OCI-LY7 (cell line): ENCODE results near the gene ALK. TPM values are rescaled to one million over a fixed set of nuclear protein-coding genes. Genes with fewer than 3 reads are reported as not detected.

Source experiments
- BruUV-seq: library from RNA; stranded (reverse); fragments of 400-500 nt; replicated peaks from 2 replicates; lab custom pipeline; 2021; lab: Mats Ljungman, UMichigan
- CTCF ChIA-PET: fragments of 300-600 bp; sonication (Branson Sonifier 250); formaldehyde crosslinking; loops from one replicate; lab custom pipeline; 2022; ENCODE audit warnings: antibody characterized with exemption; ENCODE audit not compliant: unreplicated experiment; lab: Charles Lee
- POLR2A ChIA-PET: fragments of 300-600 bp; sonication (Branson Sonifier 250); formaldehyde crosslinking; loops from one replicate; lab custom pipeline; 2022; ENCODE audit warnings: antibody characterized with exemption; lab: Charles Lee
- DNase-seq: peaks from one replicate; pipeline ENCODE4 v3.0.0-alpha.2; 2015; ENCODE audit warnings: low spot score
- H2AFZ ChIP-seq: fragments of 200-600 bp; sonication (generic), shearing (Covaris generic); 2 replicates; pipeline ENCODE4 v1.6.1; 2014; ENCODE audit warnings: mild to moderate bottlenecking, antibody characterized with exemption, low read length, moderate library complexity
- H3K27ac ChIP-seq: fragments of 200-600 bp; sonication (generic); 2 replicates; pipeline ENCODE4 v1.5.1; 2014; ENCODE audit warnings: mixed run types, low read depth, mild to moderate bottlenecking, moderate library complexity, low read length, inconsistent platforms; ENCODE audit not compliant: poor library complexity, severe bottlenecking
- H3K36me3 ChIP-seq: fragments of 200-600 bp; sonication (generic); 2 replicates; pipeline ENCODE4 v1.6.1; 2014; ENCODE audit warnings: mild to moderate bottlenecking, antibody characterized with exemption, low read length, moderate library complexity, mixed read lengths; ENCODE audit not compliant: insufficient read depth
- H3K4me1 ChIP-seq: fragments of 200-600 bp; sonication (generic); 2 replicates; pipeline ENCODE4 v1.5.1; 2014; ENCODE audit warnings: mild to moderate bottlenecking, low read length; ENCODE audit not compliant: insufficient read depth, poor library complexity, severe bottlenecking
- H3K4me2 ChIP-seq: fragments of 200-600 bp; sonication (generic); 2 replicates; pipeline ENCODE4 v1.6.1; 2014; ENCODE audit warnings: mild to moderate bottlenecking, low read length
- H3K4me3 ChIP-seq: fragments of 200-600 bp; sonication (generic); 2 replicates; pipeline ENCODE4 v1.5.1; 2014; ENCODE audit warnings: mild to moderate bottlenecking, low read depth, low read length; ENCODE audit not compliant: poor library complexity, severe bottlenecking
- H3K79me2 ChIP-seq: fragments of 200-600 bp; sonication (generic); 2 replicates; pipeline ENCODE4 v1.6.1; 2016; ENCODE audit warnings: low read depth, mild to moderate bottlenecking, low read length, moderate library complexity, mixed read lengths; ENCODE audit not compliant: insufficient read depth
- H3K9me2 ChIP-seq: fragments of 200-600 bp; sonication (generic); 2 replicates; pipeline ENCODE4 v1.6.1; 2016; ENCODE audit warnings: mild to moderate bottlenecking, low read length, mixed read lengths; ENCODE audit not compliant: insufficient read depth
- H3K9me3 ChIP-seq: fragments of 200-600 bp; sonication (generic); 2 replicates; pipeline ENCODE4 v1.6.1; 2014; ENCODE audit warnings: mild to moderate bottlenecking, mixed run types, low read length, mixed read lengths
- H4K20me1 ChIP-seq: fragments of 200-600 bp; sonication (generic); 2 replicates; pipeline ENCODE4 v1.6.1; 2014; ENCODE audit warnings: mild to moderate bottlenecking, antibody characterized with exemption, low read length, moderate library complexity, mixed read lengths; ENCODE audit not compliant: insufficient read depth
- EZH2phosphoT487 ChIP-seq: fragments of 200-600 bp; sonication (generic); IDR thresholded peaks from 2 replicates; pipeline ENCODE4 v1.6.1; 2018; ENCODE audit warnings: low read depth, borderline replicate concordance, mild to moderate bottlenecking, mixed run types, antibody characterized with exemption, low read length, moderate library complexity, mixed read lengths
- intact Hi-C: fragments of 100-400 bp; cut with micrococcal nuclease; formaldehyde crosslinking; loops from one replicate; pipeline ENCODE4 v1.10.0; 2022; ENCODE audit not compliant: unreplicated experiment
- total RNA-seq, 2 experiments: library from RNA; depleted of rRNA in 1 of 2; stranded (reverse); fragments of >200 nt in 1 of 2; shearing (Covaris generic) in 1 of 2; gene quantifications; 2 replicates each; pipeline ENCODE4 v1.2.3, GENCODE V29; 2014 to 2022
- TF ChIP-seq, protein P1 (sequence below): fragments of 200-600 bp; sonication (generic); conservative IDR thresholded peaks from 2 replicates; pipeline ENCODE4 v1.5.1; 2014; ENCODE audit warnings: mild to moderate bottlenecking, antibody characterized with exemption, low read length, moderate library complexity, mixed read lengths

ALK gene
- total RNA-seq, 2 experiments from 2014 or later: 0.09 TPM; not detected in 1

DNA sequence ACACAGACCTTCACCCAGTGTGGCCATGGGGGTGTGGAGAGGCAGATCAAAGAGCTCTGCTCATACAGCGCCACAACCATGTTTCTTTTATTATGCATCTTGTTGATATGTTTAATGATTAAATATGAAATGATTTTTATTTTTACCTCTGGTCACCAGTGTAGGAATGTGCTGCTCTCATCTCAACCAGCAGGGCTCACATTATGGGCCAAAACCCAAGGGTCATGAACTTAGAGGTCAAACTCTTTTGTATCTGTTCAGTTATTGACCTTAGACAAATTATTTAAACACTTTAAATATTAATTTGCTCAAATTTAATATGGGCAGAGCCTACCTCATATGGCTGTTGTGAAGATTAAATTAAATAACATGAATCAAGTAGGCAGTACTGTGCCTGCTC is 386.2 kb downstream of the ALK start:
- H4K20me1 ChIP-seq: no peaks in the 10 kb centered on the region

DNA sequence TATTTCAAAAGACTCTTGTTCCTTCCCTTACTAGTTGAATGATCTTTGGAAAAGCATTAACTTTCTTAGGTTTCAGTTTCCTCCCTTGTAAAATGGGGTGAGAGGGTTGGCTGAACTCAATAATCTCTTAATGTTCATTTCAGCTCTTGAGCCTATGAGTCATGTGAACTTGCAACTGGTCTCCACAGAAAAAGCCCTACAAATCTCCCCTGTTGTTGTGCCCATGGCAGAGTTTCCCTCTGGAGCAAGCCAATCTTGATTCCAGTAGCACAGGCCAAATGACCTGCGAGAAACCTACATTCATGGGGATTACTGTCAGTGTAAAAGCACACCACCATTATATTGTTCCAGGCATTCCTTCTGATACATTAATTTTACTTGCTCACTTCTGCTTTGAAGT is 388.9 kb downstream of the ALK start:
- TF ChIP-seq EZH2phosphoT487: no peak
- TF ChIP-seq, protein P1, sequence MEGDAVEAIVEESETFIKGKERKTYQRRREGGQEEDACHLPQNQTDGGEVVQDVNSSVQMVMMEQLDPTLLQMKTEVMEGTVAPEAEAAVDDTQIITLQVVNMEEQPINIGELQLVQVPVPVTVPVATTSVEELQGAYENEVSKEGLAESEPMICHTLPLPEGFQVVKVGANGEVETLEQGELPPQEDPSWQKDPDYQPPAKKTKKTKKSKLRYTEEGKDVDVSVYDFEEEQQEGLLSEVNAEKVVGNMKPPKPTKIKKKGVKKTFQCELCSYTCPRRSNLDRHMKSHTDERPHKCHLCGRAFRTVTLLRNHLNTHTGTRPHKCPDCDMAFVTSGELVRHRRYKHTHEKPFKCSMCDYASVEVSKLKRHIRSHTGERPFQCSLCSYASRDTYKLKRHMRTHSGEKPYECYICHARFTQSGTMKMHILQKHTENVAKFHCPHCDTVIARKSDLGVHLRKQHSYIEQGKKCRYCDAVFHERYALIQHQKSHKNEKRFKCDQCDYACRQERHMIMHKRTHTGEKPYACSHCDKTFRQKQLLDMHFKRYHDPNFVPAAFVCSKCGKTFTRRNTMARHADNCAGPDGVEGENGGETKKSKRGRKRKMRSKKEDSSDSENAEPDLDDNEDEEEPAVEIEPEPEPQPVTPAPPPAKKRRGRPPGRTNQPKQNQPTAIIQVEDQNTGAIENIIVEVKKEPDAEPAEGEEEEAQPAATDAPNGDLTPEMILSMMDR: no peak
- intact Hi-C loops: no loop called here
- no peaks in the 10 kb centered on the region for H3K4me1 ChIP-seq
- H3K9me2 ChIP-seq: no peaks in the 10 kb centered on the region
- no peaks in the 10 kb centered on the region for H3K79me2 ChIP-seq
- ChIA-PET CTCF (no interaction called here), POLR2A (no interaction called here)
- no peak overlapping the region for H2AFZ ChIP-seq
- H3K4me3 ChIP-seq: no peak overlapping the region
- H3K9me3 ChIP-seq: no peaks in the 10 kb centered on the region
- no peaks in the 10 kb centered on the region for H3K36me3 ChIP-seq
- H4K20me1 ChIP-seq: no peaks in the 10 kb centered on the region
- DNase-seq: no peak
- no TSS peak for BruUV-seq
- no peak overlapping the region for H3K4me2 ChIP-seq
- H3K27ac ChIP-seq: no peak overlapping the region

More for the DNA sequence above, 386.2 kb downstream of the ALK start:
- intact Hi-C loops: no loop called here
- no peak overlapping the region for H3K4me2 ChIP-seq
- no peak for DNase-seq
- ChIA-PET CTCF (no interaction called here), POLR2A (no interaction called here)
- H3K4me3 ChIP-seq: no peak overlapping the region
- TF ChIP-seq EZH2phosphoT487: no peak
- TF ChIP-seq, protein P1: no peak
- no TSS peak for BruUV-seq
- no peaks in the 10 kb centered on the region for H3K79me2 ChIP-seq
- no peak overlapping the region for H3K27ac ChIP-seq
- no peaks in the 10 kb centered on the region for H3K9me2 ChIP-seq
- H3K36me3 ChIP-seq: no peaks in the 10 kb centered on the region
- no peaks in the 10 kb centered on the region for H3K4me1 ChIP-seq
- H2AFZ ChIP-seq: no peak overlapping the region
- H3K9me3 ChIP-seq: no peaks in the 10 kb centered on the region

- no peaks in the 10 kb centered on the region for H4K20me1 ChIP-seq
- CTCF ChIA-PET: no interaction called here
- no peaks in the 10 kb centered on the region for H3K79me2 ChIP-seq
- no peak overlapping the region for H3K27ac ChIP-seq
- no peak overlapping the region for H3K4me2 ChIP-seq
- no peak overlapping the region for H2AFZ ChIP-seq
- no peaks in the 10 kb centered on the region for H3K4me1 ChIP-seq
- no peak for DNase-seq
- BruUV-seq: no TSS peak
- POLR2A ChIA-PET: no interaction called here
- no peak overlapping the region for H3K4me3 ChIP-seq
- TF ChIP-seq, protein P1: no peak
- no peak for TF ChIP-seq EZH2phosphoT487
- H3K9me2 ChIP-seq: no peaks in the 10 kb centered on the region
- intact Hi-C loops: no loop called here
- H3K9me3 ChIP-seq: no peaks in the 10 kb centered on the region
- no peaks in the 10 kb centered on the region for H3K36me3 ChIP-seq
Measured at GRCh38 chr2:29531626-29532025, 389.8 kb downstream of the ALK start.
